Astrocyte of the cerebellum (primary cell): ENCODE results near the gene RGS12.

Experiments used
- DNase-seq: peaks from one replicate; pipeline ENCODE4 v3.0.0-alpha.2; 2011; ENCODE audit warnings: low read depth
- H3K4me3 ChIP-seq: 2 replicates; pipeline ENCODE4 v1.5.1; 2011; ENCODE audit warnings: mild to moderate bottlenecking, low read depth, low read length, moderate library complexity
- CTCF ChIP-seq: IDR thresholded peaks from 2 replicates; pipeline ENCODE4 v1.5.1; 2012; ENCODE audit warnings: low read length, low read depth, moderate library complexity, mild to moderate bottlenecking; ENCODE audit errors: missing control alignments
- in situ Hi-C: cut with HindIII; loops from 2 replicates; pipeline ENCODE4 v1.10.0; 2017; ENCODE audit warnings: low sequenced_read_pairs

The RGS12 gene

GRCh38 chr4:3288571-3289094, 4.2 kb upstream of the RGS12 start:
- DNase-seq, result no peak
- TF ChIP-seq CTCF, result no peak
- in situ Hi-C loops, result no loop called here
- no peak overlapping the region for H3K4me3 ChIP-seq

- in situ Hi-C loops, result no loop called here
- no peak for DNase-seq
- TF ChIP-seq CTCF, result no peak
- H3K4me3 ChIP-seq, result no peak overlapping the region
Observed at GRCh38 chr4:3290476-3290875, 2.3 kb upstream of the RGS12 start.

GRCh38 chr4:3290889-3291321, 1.9 kb upstream of the RGS12 start:
- TF ChIP-seq CTCF, result no peak
- no peak overlapping the region for H3K4me3 ChIP-seq
- in situ Hi-C loops, result no loop called here
- no peak for DNase-seq

GRCh38 chr4:3291411-3291968, 1.3 kb upstream of the RGS12 start:
- H3K4me3 ChIP-seq, result peak overlapping the region; percentile 70
- in situ Hi-C loops, result no loop called here
- no peak for TF ChIP-seq CTCF
- no peak for DNase-seq

- no peak for TF ChIP-seq CTCF
- in situ Hi-C loops, result no loop called here
- no peak for DNase-seq
- peak overlapping the region; percentile 70 for H3K4me3 ChIP-seq
Observed at GRCh38 chr4:3291969-3292570, 751 bp upstream of the RGS12 start.

- TF ChIP-seq CTCF, result no peak
- in situ Hi-C loops, result no loop called here
- no peak for DNase-seq
- H3K4me3 ChIP-seq, result peak overlapping the region; percentile 66
Observed at GRCh38 chr4:3293401-3294391, 875 bp downstream of the RGS12 start.
